Tibial artery (tissue), 4 donors: ENCODE results near the gene KCND1.

Experiments
- DNase-seq, 2 donors: peaks; one replicate each; pipeline ENCODE4 v3.0.0-alpha.2; 2019
- H3K27ac ChIP-seq, 2 donors: fragments of 200-600 bp; sonication (generic) in 1 of 2; 1 replicate in 1 of 2; 2 replicates in 1 of 2; pipeline ENCODE4 v1.5.1; 2018 to 2019; ENCODE audit warnings: mild to moderate bottlenecking in 1 of 2
- H3K27me3 ChIP-seq, 2 donors: fragments of 200-600 bp; sonication (generic) in 1 of 2; one replicate each; pipeline versions ENCODE4 v1.5.1 to v1.6.0; 2016 to 2019
- H3K36me3 ChIP-seq, 3 donors: fragments of 200-600 bp; sonication (generic) in 2 of 3; one replicate each; pipeline ENCODE4 v1.5.1; 2016 to 2019; ENCODE audit warnings: mild to moderate bottlenecking in 2 of 3
- H3K4me1 ChIP-seq, 4 donors: fragments of 200-600 bp; sonication (generic) in 2 of 4; 1 replicate in 3 of 4; 2 replicates in 1 of 4; pipeline ENCODE4 v1.5.1; 2016 to 2019
- H3K4me3 ChIP-seq, 2 donors: fragments of 200-600 bp; sonication (generic) in 1 of 2; 1 replicate in 1 of 2; 2 replicates in 1 of 2; pipeline ENCODE4 v1.5.1; 2018 to 2019; ENCODE audit warnings: mild to moderate bottlenecking in 2 of 2
- H3K9me3 ChIP-seq, 3 donors: fragments of 200-600 bp; sonication (generic) in 1 of 3; one replicate each; pipeline ENCODE4 v1.5.1; 2016 to 2019
- CTCF ChIP-seq, 2 experiments: fragments of 200-600 bp in 1 of 2; fragments of 450-650 bp in 1 of 2; IDR thresholded peaks; one replicate each; pipeline ENCODE4 v1.5.1; 2017 to 2019; ENCODE audit warnings: antibody characterized with exemption in 2 of 2, mild to moderate bottlenecking in 1 of 2, moderate library complexity in 1 of 2
- intact Hi-C: fragments of 100-400 bp; cut with DNase I; formaldehyde crosslinking; loops from one replicate; pipeline ENCODE4 v1.15.0; 2023; ENCODE audit warnings: low total_unique reads

KCND1 gene

GRCh38 chrX:48997455-48997854 lies 25.8 kb upstream of the KCND1 start:
- no peak for TF ChIP-seq CTCF (IDR thresholded peaks at IDR 0.05)

GRCh38 chrX:48996969-48997368 lies 25.3 kb upstream of the KCND1 start:
- Histone ChIP-seq H3K4me3 (no peak overlapping the region), H3K4me1 (peaks cover 0 to 10% (median 0%) of the 10 kb centered on the region in 4 donors), H3K9me3 (peaks cover 0 to 4% (median 0%) of the 10 kb centered on the region in 3 donors), H3K27ac (no peak overlapping the region), H3K27me3 (no peaks in the 10 kb centered on the region), H3K36me3 (peaks cover 0 to 35% (median 22%) of the 10 kb centered on the region in 3 donors)
- intact Hi-C loops, result no loop called here
- DNase-seq, result no peak
- no peak for TF ChIP-seq CTCF (IDR thresholded peaks at IDR 0.05)

More at GRCh38 chrX:48997455-48997854, 25.8 kb upstream of the KCND1 start:
- peaks cover 0 to 4% (median 0%) of the 10 kb centered on the region in 3 donors for H3K9me3 ChIP-seq
- H3K27me3 ChIP-seq, result no peaks in the 10 kb centered on the region
- no peak overlapping the region for H3K4me3 ChIP-seq
- peaks cover 0 to 32% (median 22%) of the 10 kb centered on the region in 3 donors for H3K36me3 ChIP-seq
- peaks cover 0 to 10% (median 0%) of the 10 kb centered on the region in 4 donors for H3K4me1 ChIP-seq
- DNase-seq, result no peak
- intact Hi-C loops, result no loop called here
- H3K27ac ChIP-seq, result no peak overlapping the region

- Histone ChIP-seq H3K4me1 (no peaks in the 10 kb centered on the region), H3K27me3 (no peaks in the 10 kb centered on the region), H3K27ac (no peak overlapping the region), H3K9me3 (no peaks in the 10 kb centered on the region), H3K4me3 (no peak overlapping the region), H3K36me3 (peaks cover 0 to 56% (median 38%) of the 10 kb centered on the region in 3 donors)
- DNase-seq, result no peak
- no peak for TF ChIP-seq CTCF (IDR thresholded peaks at IDR 0.05)
- intact Hi-C loops, result no loop called here
Observed at GRCh38 chrX:48992341-48992740, 20.7 kb upstream of the KCND1 start.

GRCh38 chrX:48989483-48989882 lies 17.8 kb upstream of the KCND1 start:
- Histone ChIP-seq H3K4me3 (no peak overlapping the region), H3K9me3 (no peaks in the 10 kb centered on the region), H3K36me3 (peaks cover 0 to 58% (median 30%) of the 10 kb centered on the region in 3 donors), H3K4me1 (no peaks in the 10 kb centered on the region), H3K27me3 (no peaks in the 10 kb centered on the region), H3K27ac (no peak overlapping the region)
- intact Hi-C loops, result no loop called here
- no peak for DNase-seq
- no peak for TF ChIP-seq CTCF (IDR thresholded peaks at IDR 0.05)

GRCh38 chrX:48983896-48984295 lies 12.3 kb upstream of the KCND1 start:
- TF ChIP-seq CTCF (IDR thresholded peaks at IDR 0.05), result no peak
- Histone ChIP-seq H3K27ac (no peak overlapping the region), H3K4me1 (no peaks in the 10 kb centered on the region), H3K4me3 (no peak overlapping the region), H3K9me3 (no peaks in the 10 kb centered on the region), H3K27me3 (no peaks in the 10 kb centered on the region), H3K36me3 (peaks cover 7 to 70% (median 32%) of the 10 kb centered on the region in 3 donors)
- DNase-seq, result no peak
- intact Hi-C loops, result no loop called here

GRCh38 chrX:48983081-48983480 lies 11.4 kb upstream of the KCND1 start:
- intact Hi-C loops, result no loop called here
- H3K27ac ChIP-seq, result no peak overlapping the region
- H3K9me3 ChIP-seq, result no peaks in the 10 kb centered on the region
- no peak overlapping the region for H3K4me3 ChIP-seq
- H3K36me3 ChIP-seq, result peaks cover 7 to 66% (median 32%) of the 10 kb centered on the region in 3 donors
- no peak for DNase-seq
- no peaks in the 10 kb centered on the region for H3K27me3 ChIP-seq
- no peaks in the 10 kb centered on the region for H3K4me1 ChIP-seq
- TF ChIP-seq CTCF (IDR thresholded peaks at IDR 0.05), result no peak
